Vagina (tissue), 2 donors: Measurements from ENCODE around the gene ABR.

Experiments used
- POLR2A ChIP-seq, 2 donors: fragments of 450-650 bp; IDR thresholded peaks; one replicate each; pipeline ENCODE4 v1.6.1; 2017; ENCODE audit warnings: antibody characterized with exemption in 2 of 2, mild to moderate bottlenecking in 2 of 2, moderate library complexity in 2 of 2
- POLR2AphosphoS5 ChIP-seq, 2 donors: sonication (generic); formaldehyde crosslinking; IDR thresholded peaks; one replicate each; pipeline ENCODE4 v1.9.0; 2017; ENCODE audit warnings: antibody characterized with exemption in 2 of 2, mild to moderate bottlenecking in 2 of 2, low read depth in 1 of 2; ENCODE audit not compliant: insufficient read depth in 1 of 2
- TF ChIP-seq, protein P1 (sequence below), 3 experiments: fragments of 450-650 bp in 2 of 3; fragments of 200-600 bp in 1 of 3; sonication (generic) in 1 of 3; IDR thresholded peaks; one replicate each; pipeline ENCODE4 v1.5.1; 2017 to 2019; ENCODE audit warnings: antibody characterized with exemption in 3 of 3, mild to moderate bottlenecking in 2 of 3, moderate library complexity in 2 of 3

DNA sequence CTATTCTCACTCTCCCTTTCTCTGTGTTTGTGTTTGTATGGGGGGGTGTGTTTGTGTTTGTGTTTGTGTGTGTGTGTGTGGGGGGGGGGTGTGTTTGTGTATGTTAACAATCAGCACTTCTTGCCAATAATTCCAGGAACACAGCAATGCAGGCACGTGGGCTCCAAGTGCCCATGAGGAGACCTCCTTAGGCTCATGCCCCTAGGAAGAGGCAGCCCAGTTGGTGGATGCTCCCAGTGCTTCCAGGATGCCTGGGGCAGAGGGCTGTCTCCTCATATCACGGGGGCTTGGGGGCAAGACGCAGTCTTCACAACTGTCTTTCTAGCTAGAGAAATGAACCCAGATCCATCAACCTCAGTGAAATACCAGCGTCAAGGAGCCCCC, 9.9 kb downstream of the ABR start:
- TF ChIP-seq POLR2AphosphoS5 (IDR thresholded peaks at IDR 0.05; ENCODE audit: insufficient read depth in 1 of 2, low read depth in 1 of 2) = no peak
- TF ChIP-seq, protein P1, sequence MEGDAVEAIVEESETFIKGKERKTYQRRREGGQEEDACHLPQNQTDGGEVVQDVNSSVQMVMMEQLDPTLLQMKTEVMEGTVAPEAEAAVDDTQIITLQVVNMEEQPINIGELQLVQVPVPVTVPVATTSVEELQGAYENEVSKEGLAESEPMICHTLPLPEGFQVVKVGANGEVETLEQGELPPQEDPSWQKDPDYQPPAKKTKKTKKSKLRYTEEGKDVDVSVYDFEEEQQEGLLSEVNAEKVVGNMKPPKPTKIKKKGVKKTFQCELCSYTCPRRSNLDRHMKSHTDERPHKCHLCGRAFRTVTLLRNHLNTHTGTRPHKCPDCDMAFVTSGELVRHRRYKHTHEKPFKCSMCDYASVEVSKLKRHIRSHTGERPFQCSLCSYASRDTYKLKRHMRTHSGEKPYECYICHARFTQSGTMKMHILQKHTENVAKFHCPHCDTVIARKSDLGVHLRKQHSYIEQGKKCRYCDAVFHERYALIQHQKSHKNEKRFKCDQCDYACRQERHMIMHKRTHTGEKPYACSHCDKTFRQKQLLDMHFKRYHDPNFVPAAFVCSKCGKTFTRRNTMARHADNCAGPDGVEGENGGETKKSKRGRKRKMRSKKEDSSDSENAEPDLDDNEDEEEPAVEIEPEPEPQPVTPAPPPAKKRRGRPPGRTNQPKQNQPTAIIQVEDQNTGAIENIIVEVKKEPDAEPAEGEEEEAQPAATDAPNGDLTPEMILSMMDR (IDR thresholded peaks at IDR 0.05) = no peak
- TF ChIP-seq POLR2A (IDR thresholded peaks at IDR 0.05) = no peak
